H7 (cell line): Measurements from ENCODE around the gene SLC12A3. TPM values are rescaled to one million over a fixed set of nuclear protein-coding genes. Genes with fewer than 3 reads are reported as not detected.
A peak's percentile ranks its signal among the peaks of the same experiment; 100 is the strongest.
"Not testable (repeated sequence)": the region's sequence is repeated elsewhere in the genome, so short reads cannot be mapped to it uniquely, and the experiment has no call there.

Experiments
- DNase-seq: peaks from one replicate; pipeline ENCODE4 v3.0.0; 2012
- H3K27me3 ChIP-seq: 2 replicates; pipeline ENCODE4 v1.6.0; 2011; ENCODE audit warnings: mild to moderate bottlenecking, low read length; ENCODE audit not compliant: control insufficient read depth, insufficient read depth
- H3K36me3 ChIP-seq: replicated peaks from 2 replicates; pipeline ENCODE4 v1.5.1; 2011; ENCODE audit warnings: low read length; ENCODE audit not compliant: control insufficient read depth, insufficient read depth
- H3K4me3 ChIP-seq: 2 replicates; pipeline ENCODE4 v1.5.1; 2011; ENCODE audit warnings: low read depth, mild to moderate bottlenecking, control low read depth, low read length, moderate library complexity; ENCODE audit not compliant: insufficient read depth
- total RNA-seq: library from RNA; depleted of rRNA; stranded (reverse); fragments of >200 nt; shearing (Covaris generic); gene quantifications from 2 replicates; pipeline ENCODE4 v1.2.3, GENCODE V29; 2014

The SLC12A3 gene
- total RNA-seq, 1 experiment from 2014 or later = not detected

GRCh38 chr16:56855946-56856345, 9.1 kb upstream of the SLC12A3 start:
- DNase-seq = peak; percentile 20
- Histone ChIP-seq H3K4me3 (no peak overlapping the region), H3K27me3 (no peaks in the 10 kb centered on the region)

GRCh38 chr16:56856876-56857447, 8.0 kb upstream of the SLC12A3 start:
- Histone ChIP-seq H3K36me3 (no peaks in the 10 kb centered on the region), H3K27me3 (no peaks in the 10 kb centered on the region), H3K4me3 (no peak overlapping the region)
- no peak for DNase-seq

More at GRCh38 chr16:56855946-56856345, 9.1 kb upstream of the SLC12A3 start:
- H3K36me3 ChIP-seq = no peaks in the 10 kb centered on the region

- H3K27me3 ChIP-seq = no peaks in the 10 kb centered on the region
- DNase-seq = no peak
- H3K36me3 ChIP-seq = no peaks in the 10 kb centered on the region
Observed at GRCh38 chr16:56858374-56858773, 6.6 kb upstream of the SLC12A3 start.

GRCh38 chr16:56859636-56860035, 5.4 kb upstream of the SLC12A3 start:
- no peak for DNase-seq
- no peaks in the 10 kb centered on the region for H3K36me3 ChIP-seq
- no peak overlapping the region for H3K4me3 ChIP-seq
- no peaks in the 10 kb centered on the region for H3K27me3 ChIP-seq

More at GRCh38 chr16:56858374-56858773, 6.6 kb upstream of the SLC12A3 start:
- H3K4me3 ChIP-seq = no peak overlapping the region

GRCh38 chr16:56860226-56861020, 4.6 kb upstream of the SLC12A3 start:
- DNase-seq = no peak
- Histone ChIP-seq H3K36me3 (no peaks in the 10 kb centered on the region), H3K27me3 (no peaks in the 10 kb centered on the region), H3K4me3 (no peak overlapping the region)

GRCh38 chr16:56861092-56861610, 3.9 kb upstream of the SLC12A3 start:
- peak; percentile 49 for DNase-seq
- no peak overlapping the region for H3K4me3 ChIP-seq
- H3K36me3 ChIP-seq = no peaks in the 10 kb centered on the region
- no peaks in the 10 kb centered on the region for H3K27me3 ChIP-seq

GRCh38 chr16:56861756-56862155, 3.3 kb upstream of the SLC12A3 start:
- H3K27me3 ChIP-seq = no peaks in the 10 kb centered on the region
- H3K4me3 ChIP-seq = no peak overlapping the region
- DNase-seq = no peak
- no peaks in the 10 kb centered on the region for H3K36me3 ChIP-seq

- DNase-seq = peak; percentile 18
- H3K36me3 ChIP-seq = no peaks in the 10 kb centered on the region
- H3K27me3 ChIP-seq = no peaks in the 10 kb centered on the region
- H3K4me3 ChIP-seq = no peak overlapping the region
Observed at GRCh38 chr16:56862776-56863175, 2.2 kb upstream of the SLC12A3 start.

GRCh38 chr16:56865394-56866062, 521 bp downstream of the SLC12A3 start:
- no peaks in the 10 kb centered on the region for H3K36me3 ChIP-seq
- no peak overlapping the region for H3K4me3 ChIP-seq
- DNase-seq = peak; percentile 9
- no peaks in the 10 kb centered on the region for H3K27me3 ChIP-seq

GRCh38 chr16:56866955-56867830, 2.2 kb downstream of the SLC12A3 start:
- no peaks in the 10 kb centered on the region for H3K36me3 ChIP-seq
- H3K27me3 ChIP-seq = no peaks in the 10 kb centered on the region
- no peak overlapping the region for H3K4me3 ChIP-seq
- DNase-seq = peak; percentile 85

GRCh38 chr16:56868175-56868574, 3.2 kb downstream of the SLC12A3 start:
- Histone ChIP-seq H3K27me3 (no peaks in the 10 kb centered on the region), H3K4me3 (no peak overlapping the region), H3K36me3 (no peaks in the 10 kb centered on the region)
- no peak for DNase-seq

GRCh38 chr16:56868766-56869165, 3.8 kb downstream of the SLC12A3 start:
- H3K4me3 ChIP-seq, H3K27me3 ChIP-seq, H3K36me3 ChIP-seq, DNase-seq: not testable (repeated sequence)

- no peak overlapping the region for H3K4me3 ChIP-seq
- peak; percentile 87 for DNase-seq
Observed at GRCh38 chr16:56869513-56870275, 4.7 kb downstream of the SLC12A3 start.

More at GRCh38 chr16:56869513-56870275, 4.7 kb downstream of the SLC12A3 start:
- Histone ChIP-seq H3K27me3 (no peaks in the 10 kb centered on the region), H3K36me3 (no peaks in the 10 kb centered on the region)
